ENCODE measurements around the gene CDR2L.
A peak's percentile ranks its signal among the peaks of the same experiment; 100 is the strongest.

Gene CDR2L

DNA sequence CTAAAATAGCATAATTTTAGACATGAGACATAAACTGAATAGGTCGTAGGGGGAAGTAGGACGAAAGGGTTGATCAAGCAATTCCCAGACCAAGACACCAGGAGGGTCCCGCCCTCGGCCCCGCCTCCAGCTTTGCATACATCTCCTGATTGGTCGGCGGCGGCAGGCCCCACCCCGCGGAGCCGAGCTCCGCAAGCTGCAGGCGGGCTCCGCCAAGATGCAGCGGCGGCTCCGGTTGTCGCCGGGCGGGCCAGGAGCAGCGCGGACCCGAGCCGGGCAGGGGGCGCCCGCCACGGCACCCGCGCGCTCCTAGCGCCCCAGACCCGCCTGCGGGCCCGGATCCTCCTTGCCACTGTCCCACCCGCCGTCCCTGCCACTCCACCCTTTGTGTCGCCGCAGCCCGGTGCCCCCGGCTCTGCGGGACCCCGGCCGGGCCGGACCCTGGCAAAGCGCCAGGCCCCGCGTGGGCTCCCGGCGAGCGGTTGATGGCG lies at the start of gene CDR2L:
Gene CDR2L (plus strand): TSS at position 215 of the 491 bp plus-strand sequence. CDS start 412 bp downstream, outside the sequence.
- peak; percentile 95 for DNase-seq

DNA sequence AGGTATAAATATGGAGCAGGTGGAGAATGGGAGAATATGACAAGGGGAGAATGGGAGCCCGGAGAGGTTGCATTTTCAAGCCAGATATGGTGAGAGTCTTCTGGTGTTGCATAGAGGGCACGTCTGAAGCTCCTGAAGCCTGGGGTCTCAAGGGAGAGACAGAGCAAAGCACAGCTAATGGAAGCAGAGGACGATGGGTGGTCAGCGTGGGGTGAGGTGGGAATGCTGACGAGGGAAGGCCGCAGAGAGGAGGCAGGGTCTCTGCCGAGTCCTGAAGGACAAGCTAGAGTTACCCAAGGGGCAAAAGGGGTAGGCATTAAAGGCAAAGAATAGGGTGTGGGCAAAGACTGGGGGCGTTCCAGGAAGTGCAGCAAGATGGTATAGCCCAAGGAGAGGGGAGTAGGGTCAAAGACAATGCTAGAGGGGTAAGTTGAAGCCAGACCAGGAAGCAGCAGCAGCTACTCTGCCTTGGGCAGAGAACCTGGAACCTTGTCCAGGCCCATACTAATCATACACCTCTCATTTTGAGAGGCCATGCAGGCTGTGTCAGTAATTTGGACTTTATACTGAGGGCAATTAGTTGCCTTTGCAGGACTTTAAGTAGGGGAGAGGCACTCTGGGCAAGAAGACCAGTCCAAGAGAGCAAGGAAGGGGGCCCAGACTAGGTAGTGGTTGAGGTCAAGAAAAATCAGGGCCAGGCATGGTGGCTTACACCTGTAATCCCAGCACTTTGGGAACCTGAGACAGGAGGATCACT lies 49.1 kb upstream of the CDR2L start:
- DNase-seq, result no peak

DNA sequence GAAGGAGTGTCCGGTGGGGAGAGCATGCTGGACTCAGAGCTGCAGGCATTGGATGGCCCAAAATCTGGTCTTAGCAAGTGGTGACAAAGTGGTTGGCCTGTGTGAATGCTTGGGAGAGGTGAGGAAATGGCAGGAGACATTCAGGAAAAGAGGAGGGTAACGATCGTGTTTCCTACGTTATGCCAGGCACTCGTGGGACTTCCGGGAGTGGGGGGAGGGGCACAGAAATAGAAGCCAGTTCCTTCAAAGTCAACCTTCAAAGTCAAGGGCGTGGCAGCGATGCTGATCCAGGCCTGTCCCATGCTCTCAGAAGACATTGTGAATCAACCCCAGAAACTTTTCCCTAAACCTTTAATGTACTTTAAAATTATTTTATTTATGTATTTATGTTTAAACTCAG lies 47.9 kb upstream of the CDR2L start:
- DNase-seq, result no peak

DNA sequence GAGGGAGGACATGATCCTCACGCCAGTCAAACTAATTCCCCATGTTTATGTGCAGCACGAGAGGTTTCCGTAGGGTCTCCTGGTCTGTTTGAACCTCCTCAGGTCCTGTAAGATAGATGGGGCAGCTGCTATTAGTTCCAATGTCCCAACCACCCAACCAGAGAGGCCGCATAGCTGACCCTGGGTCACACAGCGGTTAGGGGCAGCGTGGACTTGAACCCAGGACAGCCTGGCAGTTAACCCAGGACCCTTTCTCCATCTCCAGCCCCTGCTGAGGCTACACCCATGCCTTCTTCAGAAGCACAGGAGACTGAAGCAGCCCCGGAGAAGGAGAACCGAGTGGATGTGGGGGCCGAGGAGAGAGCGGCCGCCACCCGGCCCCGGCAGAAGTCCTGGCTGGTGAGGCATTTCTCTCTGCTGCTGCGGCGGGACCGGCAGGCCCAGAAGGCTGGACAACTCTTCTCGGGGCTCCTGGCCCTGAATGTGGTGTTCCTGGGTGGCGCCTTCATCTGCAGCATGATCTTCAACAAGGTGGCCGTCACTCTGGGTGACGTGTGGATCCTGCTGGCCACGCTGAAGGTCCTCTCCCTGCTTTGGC lies 46.2 kb upstream of the CDR2L start:
- DNase-seq, result no peak

DNA sequence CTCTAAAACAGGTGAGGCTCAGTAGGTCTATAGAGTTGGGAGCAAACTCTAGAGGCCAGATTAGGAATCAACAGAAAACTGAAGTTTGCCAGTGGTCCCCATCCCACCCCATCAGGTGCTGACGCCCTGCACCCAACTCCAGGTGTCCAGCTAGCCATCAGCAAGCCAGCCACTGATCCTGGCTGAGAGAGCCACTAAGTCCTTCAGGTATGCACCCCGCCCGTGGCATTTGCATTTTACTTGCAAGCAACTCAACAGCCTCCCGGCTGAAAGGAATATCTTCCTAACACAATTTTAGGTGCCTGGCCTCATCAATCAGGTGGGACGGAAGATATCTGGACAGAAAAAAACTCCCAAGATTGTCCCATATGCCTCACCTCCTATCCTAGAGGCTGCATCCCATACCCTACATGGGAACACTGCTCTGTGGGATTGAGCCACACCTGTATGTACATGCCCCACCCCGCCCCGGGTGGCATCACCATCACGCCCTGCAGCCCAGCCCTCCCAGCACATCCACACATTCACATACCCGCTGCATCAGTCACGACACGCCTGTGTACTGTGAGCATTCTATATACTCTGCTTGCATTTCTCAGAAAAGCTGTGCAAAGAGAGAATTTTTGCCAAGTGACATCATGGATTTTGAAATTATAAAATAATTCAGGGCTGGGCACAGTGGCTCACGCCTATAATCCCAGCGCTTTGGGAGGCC lies 43.5 kb upstream of the CDR2L start:
- no peak for DNase-seq

DNA sequence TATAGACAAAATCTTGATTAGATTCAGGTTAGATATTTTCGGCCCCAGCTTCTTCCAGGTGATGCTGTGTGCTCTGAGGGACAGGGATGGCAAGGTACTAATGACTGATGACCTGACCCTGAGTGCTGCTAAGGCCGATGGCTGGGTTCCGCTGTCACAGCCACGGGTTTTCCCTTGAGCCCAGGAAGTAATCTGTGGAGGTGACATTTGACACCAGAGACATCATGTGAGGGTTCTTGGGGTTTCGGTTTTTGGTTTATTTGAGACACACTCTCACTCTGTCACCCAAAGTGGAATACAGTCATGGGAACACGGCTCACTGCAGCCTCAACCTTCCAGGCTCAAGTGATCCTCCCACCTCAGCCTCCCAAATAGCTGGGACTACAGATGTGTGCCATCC lies 41.9 kb upstream of the CDR2L start:
- peak; percentile 13 for DNase-seq

DNA sequence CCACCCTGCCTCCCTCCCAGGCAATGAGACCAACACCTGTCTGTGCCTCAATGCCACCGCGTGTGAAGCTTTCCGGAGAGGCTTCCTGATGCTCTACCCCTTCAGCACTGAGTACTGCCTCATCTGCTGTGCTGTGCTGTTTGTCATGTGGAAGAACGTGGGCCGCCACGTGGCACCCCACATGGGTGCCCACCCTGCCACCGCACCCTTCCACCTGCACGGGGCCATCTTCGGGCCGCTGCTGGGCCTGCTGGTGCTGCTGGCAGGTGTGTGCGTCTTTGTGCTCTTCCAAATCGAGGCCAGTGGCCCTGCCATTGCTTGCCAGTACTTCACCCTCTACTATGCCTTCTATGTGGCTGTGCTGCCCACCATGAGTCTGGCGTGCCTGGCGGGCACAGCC lies 40.8 kb upstream of the CDR2L start:
- DNase-seq, result no peak

DNA sequence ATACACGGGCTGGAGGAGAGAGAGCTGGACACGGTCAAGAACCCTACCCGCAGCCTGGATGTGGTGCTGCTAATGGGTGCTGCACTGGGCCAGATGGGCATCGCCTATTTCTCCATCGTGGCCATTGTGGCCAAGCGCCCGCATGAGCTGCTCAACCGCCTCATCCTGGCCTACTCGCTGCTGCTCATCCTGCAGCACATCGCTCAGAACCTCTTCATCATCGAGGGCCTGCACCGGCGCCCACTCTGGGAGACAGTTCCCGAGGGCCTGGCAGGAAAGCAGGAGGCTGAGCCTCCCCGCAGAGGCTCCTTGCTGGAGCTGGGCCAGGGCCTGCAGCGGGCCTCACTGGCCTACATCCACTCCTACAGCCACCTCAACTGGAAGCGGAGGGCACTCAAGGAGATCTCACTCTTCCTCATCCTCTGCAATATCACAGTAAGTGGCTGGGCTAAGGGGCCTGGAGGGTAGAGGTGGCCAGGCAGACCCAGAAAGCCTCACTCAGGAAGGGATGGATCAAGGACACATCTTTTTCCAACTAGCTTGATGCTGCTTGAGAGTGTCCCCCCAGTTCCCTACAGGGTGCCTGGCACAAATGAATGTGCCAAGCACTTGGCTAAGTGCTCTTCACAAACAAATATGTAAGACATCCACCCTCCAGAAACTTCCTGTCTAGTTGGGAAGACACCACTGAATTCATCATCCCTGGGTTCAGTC lies 40.2 kb upstream of the CDR2L start:
- no peak for DNase-seq

DNA sequence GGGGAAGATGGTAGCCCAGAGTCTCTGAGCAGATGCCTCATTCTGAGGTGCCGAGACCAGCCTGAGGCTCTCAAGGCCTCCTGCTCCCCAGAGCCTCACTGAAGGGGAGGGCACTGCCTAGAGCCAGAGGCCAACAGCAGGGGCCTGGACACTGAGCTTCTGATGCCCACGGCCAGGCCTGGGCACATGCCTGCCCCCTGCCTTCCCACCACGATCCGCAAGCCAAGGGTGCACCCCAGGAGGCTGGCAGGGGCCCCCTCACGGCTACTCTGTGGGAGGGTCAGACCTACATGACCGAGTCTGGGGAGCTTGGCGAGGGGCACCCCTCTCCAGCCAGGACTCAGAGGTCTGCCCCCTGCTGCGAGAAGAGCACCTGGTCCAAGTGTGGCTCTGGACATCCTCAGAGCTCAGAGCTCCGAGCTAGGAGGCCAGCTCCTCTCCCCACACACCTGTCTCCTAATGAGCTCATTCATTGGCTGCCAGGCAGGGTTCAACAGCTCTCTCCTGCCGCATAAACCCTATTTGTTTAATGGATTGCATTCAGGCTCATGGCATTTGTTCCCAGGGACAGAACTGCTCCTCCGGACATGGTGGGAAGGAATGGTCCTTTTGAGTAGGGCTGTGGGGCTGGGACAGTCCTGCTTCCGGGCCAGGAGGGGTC lies 37.8 kb upstream of the CDR2L start:
- DNase-seq, result no peak

DNA sequence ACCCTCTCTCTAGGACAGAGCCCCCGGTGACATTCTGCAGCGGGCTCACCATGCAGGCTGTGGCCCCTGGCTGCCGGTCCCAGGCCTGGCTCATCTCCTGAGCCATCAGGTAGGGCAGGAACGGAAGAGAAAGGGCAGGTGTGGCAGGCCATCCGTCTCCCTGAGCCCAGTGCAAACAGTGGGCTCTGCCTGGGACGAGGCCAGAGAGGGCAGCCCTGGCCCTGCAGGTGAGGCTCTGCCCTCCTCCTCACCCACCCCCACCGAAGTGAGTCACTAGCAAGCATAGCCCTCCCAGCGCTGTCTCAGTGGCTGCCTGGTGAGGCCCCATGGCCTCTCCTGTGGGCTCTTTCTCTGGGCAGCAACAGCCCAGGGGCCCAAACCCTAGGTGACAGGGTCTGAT lies 37.2 kb upstream of the CDR2L start:
- no peak for DNase-seq

DNA sequence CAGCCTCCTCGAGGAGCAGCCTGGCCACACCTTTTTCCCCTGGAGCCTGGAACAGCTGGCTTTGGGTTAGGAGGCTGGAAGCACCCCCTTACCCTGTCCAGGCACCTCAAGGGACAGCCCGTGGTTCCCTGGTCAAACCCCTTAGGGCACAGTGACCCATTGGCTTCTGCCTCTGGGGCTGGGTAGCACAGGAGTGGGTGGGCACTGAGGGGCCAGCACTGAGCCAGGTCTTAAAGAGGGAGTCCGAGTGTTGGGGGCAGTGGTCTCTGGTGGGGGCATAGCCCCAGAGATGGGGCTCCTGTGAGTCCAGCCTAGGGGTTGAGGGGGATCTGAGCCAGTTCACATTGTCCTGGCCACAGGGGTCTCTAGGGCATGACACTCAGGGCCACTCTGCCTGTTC lies 36.4 kb upstream of the CDR2L start:
- no peak for DNase-seq

DNA sequence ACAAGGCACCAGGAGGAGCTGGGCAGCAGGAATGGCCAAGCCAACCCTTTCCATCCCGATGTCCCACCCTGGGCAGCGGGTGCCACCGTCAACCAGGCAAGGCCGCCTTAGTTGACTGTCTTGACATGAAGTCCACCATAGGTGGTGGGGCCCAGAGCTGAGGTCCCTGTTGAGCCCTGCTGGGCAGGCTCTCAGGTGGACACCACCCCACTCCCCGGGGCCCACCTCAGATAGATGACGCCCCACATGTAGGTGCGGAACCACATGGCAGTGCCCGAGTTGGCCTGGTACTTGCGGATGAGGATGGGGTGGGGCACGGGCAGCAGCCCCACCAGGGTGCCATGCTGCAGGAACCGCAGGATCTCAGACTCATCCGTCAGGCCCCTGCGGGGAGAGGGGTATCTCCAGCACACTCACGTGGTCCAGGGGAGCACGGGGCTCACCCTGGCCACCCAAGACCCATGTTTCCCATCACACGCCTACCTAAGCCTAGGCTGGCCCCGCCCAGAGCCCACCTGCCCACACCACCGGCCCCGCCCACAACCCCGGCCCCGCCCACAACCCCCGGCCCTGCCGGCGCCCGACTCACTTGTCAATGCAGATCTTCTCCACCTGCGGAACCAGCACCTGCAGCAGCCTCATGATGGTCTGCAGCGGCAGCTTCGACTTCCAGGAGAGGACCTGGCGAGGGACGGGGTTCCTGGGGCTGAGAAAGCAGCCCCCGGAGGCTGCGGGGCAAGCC lies 35.6 kb upstream of the CDR2L start:
- DNase-seq, result no peak

DNA sequence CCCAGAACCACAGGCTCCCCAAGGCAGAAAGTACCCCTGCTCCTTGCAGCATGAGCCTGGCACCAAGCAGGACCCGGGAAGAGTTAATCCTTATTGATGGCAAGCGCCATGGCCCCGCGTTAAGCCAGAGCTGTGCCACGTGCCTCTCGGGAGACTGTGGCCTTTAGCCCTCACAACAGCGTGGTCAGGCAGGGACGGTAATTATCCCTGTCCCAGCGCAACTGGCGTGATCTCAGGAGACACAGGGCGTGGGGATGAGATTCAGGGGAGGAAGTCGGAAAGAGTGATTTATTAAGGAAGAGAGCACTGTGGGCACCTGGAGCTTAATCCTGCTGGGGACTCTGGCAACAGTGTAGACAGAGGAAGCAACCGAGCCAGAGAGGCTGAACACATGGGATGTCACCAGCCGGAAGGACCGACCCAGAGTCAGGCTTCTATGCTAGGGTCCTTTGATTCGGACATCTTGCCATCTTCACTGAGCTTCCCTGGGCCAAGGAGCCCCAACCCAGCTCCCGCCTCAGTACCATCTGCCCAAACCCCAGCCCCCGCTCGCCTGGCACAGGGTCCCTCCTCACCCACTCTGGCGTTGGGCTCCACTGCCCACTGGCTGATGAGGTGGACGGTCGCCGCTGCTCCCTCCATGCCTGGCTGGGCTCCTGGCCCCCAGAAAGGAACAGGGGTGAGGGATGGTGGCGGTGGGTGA lies 34.9 kb upstream of the CDR2L start:
- DNase-seq, result no peak

DNA sequence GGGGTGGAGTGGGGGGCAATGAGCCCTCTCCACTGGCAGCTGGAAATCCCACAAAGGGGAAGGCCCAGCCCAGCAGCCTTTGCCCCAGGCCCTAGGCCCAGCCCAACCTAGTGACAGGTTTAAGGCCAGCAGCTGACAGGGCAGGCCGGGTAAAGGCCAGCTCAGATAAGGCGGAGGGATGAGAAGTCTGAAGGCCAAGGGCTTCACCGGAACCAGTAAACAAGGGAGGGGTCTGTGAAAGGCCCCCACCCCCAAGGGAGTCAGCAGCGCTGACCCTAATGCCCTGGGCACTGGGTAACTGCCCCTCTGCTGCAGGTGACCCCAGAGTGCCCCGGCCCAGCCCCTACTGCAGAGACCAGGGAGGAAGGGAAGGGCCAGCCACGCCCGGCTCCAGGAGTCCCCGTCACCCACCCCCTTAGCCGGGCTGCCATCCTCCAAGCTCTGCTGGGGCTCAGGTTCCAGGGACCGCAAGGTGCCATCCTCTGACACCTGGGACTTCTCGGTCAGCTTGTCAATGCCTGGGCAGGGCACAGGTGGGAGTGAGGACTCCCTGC lies 34.2 kb upstream of the CDR2L start:
- DNase-seq, result no peak

DNA sequence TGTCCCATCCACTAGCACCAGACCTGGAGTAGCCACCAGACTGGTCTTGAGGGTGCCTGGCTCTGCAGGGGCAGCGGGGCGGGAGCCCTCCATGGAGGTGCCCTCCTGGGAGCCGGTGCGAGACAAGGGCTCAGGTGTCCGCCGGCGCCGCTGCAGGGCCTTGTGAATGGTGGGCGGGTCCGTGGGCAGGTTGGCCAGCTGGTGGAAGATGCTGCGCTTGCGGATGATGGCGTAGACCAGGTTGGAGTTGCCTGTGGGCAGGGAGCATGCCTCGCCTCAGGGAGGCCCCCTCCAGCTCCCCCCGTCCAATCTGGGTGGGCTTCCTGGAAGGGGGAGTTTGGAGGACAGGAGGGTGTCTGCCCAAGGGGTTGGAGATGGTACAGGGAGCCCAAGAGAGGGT lies 33.3 kb upstream of the CDR2L start:
- DNase-seq, result no peak

DNA sequence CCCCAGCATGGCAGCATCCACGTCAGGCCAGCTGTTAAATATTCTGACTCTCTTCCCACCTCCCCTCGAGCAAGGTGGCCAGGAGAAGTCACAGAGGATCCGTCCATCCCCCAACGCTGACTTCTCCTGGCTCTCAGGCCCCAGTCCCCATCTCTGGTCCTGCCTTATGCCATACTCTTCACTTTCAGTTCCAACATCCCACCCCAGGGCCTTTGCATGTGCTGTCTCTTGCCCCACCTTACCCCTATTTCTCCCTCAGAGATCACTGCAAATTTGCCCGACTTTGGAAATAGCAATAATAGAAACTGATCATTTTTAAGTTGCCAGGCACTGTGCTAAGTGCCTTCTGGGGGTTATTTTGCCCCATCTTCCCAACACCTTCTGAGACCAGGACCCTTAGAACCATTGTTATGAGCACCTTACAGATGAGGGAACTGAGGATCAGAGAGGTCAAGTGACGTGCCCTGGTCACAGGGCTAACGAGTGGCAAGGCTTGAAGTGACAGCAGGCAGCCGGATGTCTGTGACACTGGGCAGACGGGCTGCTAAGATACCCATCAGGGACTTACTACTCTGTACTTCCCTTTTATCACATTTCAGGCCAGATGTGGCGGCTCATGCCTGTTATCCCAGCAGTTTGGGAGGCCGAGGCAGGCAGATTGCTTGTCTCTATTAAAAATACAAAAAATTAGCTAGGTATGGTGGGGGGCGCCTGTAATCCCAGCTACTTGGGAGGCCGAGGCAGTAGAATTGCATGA lies 32.6 kb upstream of the CDR2L start:
- DNase-seq, result peak; percentile 64

DNA sequence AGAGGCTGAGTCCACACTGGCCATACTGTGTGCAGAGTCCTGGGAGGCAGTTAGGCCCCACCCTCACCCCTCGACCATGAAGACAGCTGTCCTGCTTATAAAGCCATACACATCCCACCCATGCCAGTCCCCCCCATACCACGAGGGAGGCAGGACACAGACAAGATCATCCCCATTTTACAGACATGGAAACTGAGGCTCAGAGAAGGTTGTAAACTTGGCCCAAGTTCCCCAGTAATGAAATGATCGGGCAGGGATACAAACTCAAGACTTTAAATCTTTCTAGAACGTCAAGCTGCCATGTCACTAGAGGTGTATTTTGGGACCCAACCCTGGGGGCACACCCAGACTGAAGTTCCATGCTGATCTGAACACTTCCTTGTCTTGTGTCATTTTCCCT lies 31.3 kb upstream of the CDR2L start:
- no peak for DNase-seq

DNA sequence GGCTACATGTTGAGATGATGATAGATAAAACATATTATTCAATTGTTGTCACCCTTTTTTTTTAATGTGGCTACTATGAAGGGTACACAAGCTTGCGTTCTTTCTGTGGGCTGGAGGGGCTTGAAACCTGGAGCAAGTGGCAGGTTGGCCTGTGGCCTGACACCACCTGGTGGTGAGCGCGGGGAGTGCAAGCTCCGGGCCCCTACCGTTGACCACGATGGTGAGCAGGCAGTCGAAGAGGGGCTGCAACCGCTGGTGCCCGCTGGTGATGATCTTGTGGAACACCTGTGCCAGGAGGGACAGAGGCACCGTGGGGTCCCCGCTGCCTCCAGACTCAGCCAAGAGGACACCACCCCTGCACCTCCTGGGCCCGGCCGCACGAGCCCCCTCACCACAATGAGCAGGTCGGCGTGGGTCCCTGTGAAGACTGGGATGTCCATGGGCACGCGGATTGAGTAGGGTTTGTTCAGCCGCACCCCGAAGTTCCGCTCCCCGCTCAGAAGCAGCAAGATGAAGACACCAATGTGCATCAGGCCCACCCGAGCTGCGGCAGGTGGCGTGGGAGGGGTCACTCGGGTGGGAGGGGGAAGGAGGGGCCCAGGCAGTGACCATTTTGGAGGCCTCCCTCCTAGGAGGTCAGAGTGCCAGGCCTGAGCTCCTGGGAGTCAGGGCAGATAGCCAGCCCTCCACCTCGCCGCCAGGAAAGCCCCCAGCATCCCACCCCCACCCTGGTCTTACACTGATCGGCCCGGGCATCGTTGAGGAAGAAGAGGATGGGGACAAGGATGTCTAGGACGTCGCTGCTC lies 29.3 kb upstream of the CDR2L start:
- DNase-seq, result peak; percentile 23

DNA sequence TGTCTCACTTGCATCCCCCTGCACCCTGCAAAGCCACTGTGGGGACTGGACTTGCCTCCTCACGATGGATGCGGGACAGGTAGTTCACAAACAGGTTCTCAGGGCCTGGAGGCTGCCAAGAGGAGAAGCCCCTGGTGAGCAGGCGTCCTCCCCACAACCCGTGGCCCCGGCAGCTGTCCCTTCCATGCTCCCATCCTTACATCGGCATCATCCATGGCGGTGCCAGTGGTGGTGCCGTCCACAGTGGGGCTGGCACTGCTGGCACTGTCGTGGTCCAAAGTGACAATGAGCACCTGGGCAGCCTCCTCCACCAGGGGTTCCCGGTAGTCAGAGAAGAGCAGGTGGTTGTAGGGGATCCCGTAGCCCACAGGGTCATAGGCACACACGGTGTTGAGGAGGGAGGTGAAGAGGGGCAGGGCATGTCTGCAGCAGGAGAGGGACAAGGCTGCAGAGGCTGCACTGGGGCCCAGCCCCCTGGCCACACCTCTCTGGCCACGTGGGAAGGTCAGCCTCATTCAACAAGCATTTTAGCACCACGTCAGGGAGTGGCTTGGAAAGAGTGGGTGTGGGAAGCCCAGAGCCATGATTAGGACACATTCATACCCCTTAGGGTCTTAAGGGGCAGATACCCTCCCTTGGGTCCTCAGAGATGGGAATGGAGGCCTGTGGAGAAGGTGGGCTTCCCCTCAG lies 27.5 kb upstream of the CDR2L start:
- no peak for DNase-seq

Data from MV-4-11 (cell line).